Thymus (tissue), 11 donors: ENCODE data around the gene ZNF319. TPM values are rescaled to one million over a fixed set of nuclear protein-coding genes. Genes with fewer than 3 reads are reported as not detected.

ENCODE experiments used
- DNase-seq, 9 donors: peaks; one replicate each; pipeline ENCODE4 v3.0.0-alpha.2; 2013; ENCODE audit warnings: low spot score in 9 of 9, low read depth in 6 of 9, missing footprints in 1 of 9
- H3K27ac ChIP-seq, 2 donors: one replicate each; pipeline ENCODE4 v1.5.1; 2013; ENCODE audit warnings: control low read depth in 1 of 2, low read depth in 1 of 2, low read length in 1 of 2, mild to moderate bottlenecking in 1 of 2, moderate library complexity in 1 of 2
- H3K27me3 ChIP-seq, 2 donors: one replicate each; pipeline ENCODE4 v1.5.1; 2013; ENCODE audit warnings: low read length in 1 of 2; ENCODE audit not compliant: control insufficient read depth in 2 of 2, insufficient read depth in 1 of 2
- H3K36me3 ChIP-seq, 2 donors: one replicate each; pipeline ENCODE4 v1.5.1; 2013; ENCODE audit warnings: low read length in 1 of 2, mild to moderate bottlenecking in 1 of 2, moderate library complexity in 1 of 2; ENCODE audit not compliant: control insufficient read depth in 2 of 2, insufficient read depth in 2 of 2
- H3K4me1 ChIP-seq, 2 donors: one replicate each; pipeline ENCODE4 v1.5.1; 2013; ENCODE audit warnings: low read length in 2 of 2; ENCODE audit not compliant: control insufficient read depth in 2 of 2, insufficient read depth in 2 of 2
- H3K4me3 ChIP-seq, 2 donors: one replicate each; pipeline ENCODE4 v1.5.1; 2013; ENCODE audit warnings: low read length in 2 of 2, control low read depth in 1 of 2, mild to moderate bottlenecking in 1 of 2
- H3K9me3 ChIP-seq, 2 donors: one replicate each; pipeline ENCODE4 v1.5.1; 2013; ENCODE audit warnings: low read length in 1 of 2, mild to moderate bottlenecking in 1 of 2; ENCODE audit not compliant: control insufficient read depth in 2 of 2, insufficient read depth in 1 of 2
- WGBS: extraction: QIAGEN DNeasy Blood & Tissue Kit; methylation state at CpG from one replicate; pipeline ENCODE4 v1.1.7; 2013; 5-methylcytosine and 5-hydroxymethylcytosine counted together
- polyA plus RNA-seq: library from polyadenylated mRNA; stranded (reverse); fragments of 200-250 nt; gene quantifications from one replicate; pipeline ENCODE4 v1.2.3, GENCODE V29; 2013
- total RNA-seq: library from RNA; stranded (reverse); fragments of 120-200 nt; gene quantifications from one replicate; pipeline ENCODE4 v1.2.4, GENCODE V29; 2013
- donor health status: healthy.

The ZNF319 gene
- total and polyA plus RNA-seq, 2 donors = 1.7 to 6.9 TPM

- no peak overlapping the region for H3K27ac ChIP-seq
- H3K4me1 ChIP-seq = no peaks in the 10 kb centered on the region
- WGBS = 97% methylated on average over 9 of the region's 9 CpGs
- H3K36me3 ChIP-seq = no peaks in the 10 kb centered on the region
- no peak overlapping the region for H3K4me3 ChIP-seq
- no peaks in the 10 kb centered on the region for H3K27me3 ChIP-seq
- DNase-seq = no peak
- no peaks in the 10 kb centered on the region for H3K9me3 ChIP-seq
These were observed 44.0 kb upstream of the ZNF319 start for GRCh38 chr16:58044266-58045019.

- Histone ChIP-seq H3K27ac (no peak overlapping the region), H3K36me3 (no peaks in the 10 kb centered on the region), H3K9me3 (no peaks in the 10 kb centered on the region), H3K4me3 (no peak overlapping the region), H3K4me1 (no peaks in the 10 kb centered on the region), H3K27me3 (no peaks in the 10 kb centered on the region)
- WGBS = 95% methylated on average over 7 of the region's 7 CpGs
- DNase-seq = no peak
These were observed 43.2 kb upstream of the ZNF319 start for GRCh38 chr16:58043571-58044155.

- H3K4me3 ChIP-seq = no peak overlapping the region
- H3K4me1 ChIP-seq = no peaks in the 10 kb centered on the region
- H3K9me3 ChIP-seq = no peaks in the 10 kb centered on the region
- no peak for DNase-seq
- no peaks in the 10 kb centered on the region for H3K27me3 ChIP-seq
- WGBS = 96% methylated on average over 16 of the region's 16 CpGs
- no peak overlapping the region for H3K27ac ChIP-seq
- no peaks in the 10 kb centered on the region for H3K36me3 ChIP-seq
These were observed 42.5 kb upstream of the ZNF319 start for GRCh38 chr16:58042886-58043515.

- 98% methylated on average over 22 of the region's 22 CpGs for WGBS
- no peaks in the 10 kb centered on the region for H3K4me1 ChIP-seq
These were observed 41.8 kb upstream of the ZNF319 start for GRCh38 chr16:58042001-58042885.

GRCh38 chr16:58041628-58041955 is 41.1 kb upstream of the ZNF319 start:
- DNase-seq = no peak
- no peaks in the 10 kb centered on the region for H3K4me1 ChIP-seq
- WGBS = 94% methylated on average over 18 of the region's 18 CpGs
- H3K27me3 ChIP-seq = no peaks in the 10 kb centered on the region
- no peaks in the 10 kb centered on the region for H3K36me3 ChIP-seq
- H3K9me3 ChIP-seq = no peaks in the 10 kb centered on the region
- no peak overlapping the region for H3K4me3 ChIP-seq
- H3K27ac ChIP-seq = no peak overlapping the region

More at GRCh38 chr16:58042001-58042885, 41.8 kb upstream of the ZNF319 start:
- Histone ChIP-seq H3K9me3 (no peaks in the 10 kb centered on the region), H3K27ac (no peak overlapping the region), H3K4me3 (no peak overlapping the region), H3K27me3 (no peaks in the 10 kb centered on the region), H3K36me3 (no peaks in the 10 kb centered on the region)
- no peak for DNase-seq

- no peaks in the 10 kb centered on the region for H3K27me3 ChIP-seq
- no peaks in the 10 kb centered on the region for H3K36me3 ChIP-seq
- H3K9me3 ChIP-seq = no peaks in the 10 kb centered on the region
- no peaks in the 10 kb centered on the region for H3K4me1 ChIP-seq
- no peak overlapping the region for H3K4me3 ChIP-seq
- no peak for DNase-seq
- no peak overlapping the region for H3K27ac ChIP-seq
- WGBS = 90% methylated on average over 14 of the region's 14 CpGs
These were observed 40.6 kb upstream of the ZNF319 start for GRCh38 chr16:58040945-58041627.

- H3K4me1 ChIP-seq = no peaks in the 10 kb centered on the region
- H3K4me3 ChIP-seq = no peak overlapping the region
- WGBS = 98% methylated on average over 12 of the region's 12 CpGs
- DNase-seq = no peak
- no peaks in the 10 kb centered on the region for H3K27me3 ChIP-seq
- H3K27ac ChIP-seq = no peak overlapping the region
- no peaks in the 10 kb centered on the region for H3K36me3 ChIP-seq
- no peaks in the 10 kb centered on the region for H3K9me3 ChIP-seq
These were observed 40.0 kb upstream of the ZNF319 start for GRCh38 chr16:58040496-58040846.

GRCh38 chr16:58039829-58040495 is 39.5 kb upstream of the ZNF319 start:
- Histone ChIP-seq H3K36me3 (no peaks in the 10 kb centered on the region), H3K4me1 (no peaks in the 10 kb centered on the region), H3K4me3 (no peak overlapping the region), H3K27me3 (no peaks in the 10 kb centered on the region), H3K27ac (no peak overlapping the region), H3K9me3 (no peaks in the 10 kb centered on the region)
- DNase-seq = no peak
- 97% methylated on average over 26 of the region's 26 CpGs for WGBS
